Glutamatergic neuron (in vitro differentiated cells): ENCODE results near the gene ZNF335. TPM values are rescaled to one million over a fixed set of nuclear protein-coding genes. Genes with fewer than 3 reads are reported as not detected.

Source experiments
- DNase-seq: peaks from one replicate; pipeline ENCODE4 v3.0.0; 2022
- H3K27ac Mint-ChIP-seq: one replicate; pipeline ENCODE4 v1.8.0; 2020; ENCODE audit warnings: mild to moderate bottlenecking, mixed read lengths, inconsistent platforms; ENCODE audit not compliant: unreplicated experiment
- H3K27me3 Mint-ChIP-seq: one replicate; pipeline ENCODE4 v1.8.0; 2020; ENCODE audit warnings: mild to moderate bottlenecking, moderate library complexity, mixed read lengths, inconsistent platforms; ENCODE audit not compliant: unreplicated experiment
- H3K36me3 Mint-ChIP-seq: one replicate; pipeline ENCODE4 v1.8.0; 2020; ENCODE audit warnings: mild to moderate bottlenecking, mixed read lengths, inconsistent platforms; ENCODE audit not compliant: unreplicated experiment
- H3K4me1 Mint-ChIP-seq: one replicate; pipeline ENCODE4 v1.8.0; 2020; ENCODE audit warnings: mild to moderate bottlenecking, low read depth, mixed read lengths, inconsistent platforms; ENCODE audit not compliant: unreplicated experiment
- H3K4me3 Mint-ChIP-seq: one replicate; pipeline ENCODE4 v1.8.0; 2020; ENCODE audit warnings: mild to moderate bottlenecking, mixed read lengths, inconsistent platforms; ENCODE audit not compliant: unreplicated experiment
- H3K9me3 Mint-ChIP-seq: one replicate; pipeline ENCODE4 v1.8.0; 2020; ENCODE audit warnings: mild to moderate bottlenecking, moderate library complexity, mixed read lengths, inconsistent platforms; ENCODE audit not compliant: unreplicated experiment
- CTCF ChIP-seq: fragments of 200-600 bp; sonication (generic); IDR thresholded peaks from one replicate; pipeline ENCODE4 v1.5.0; 2021; ENCODE audit not compliant: partially characterized antibody, unreplicated experiment
- total RNA-seq: library from RNA; stranded (reverse); fragmentation: NEBNext Ultra II Directional; extraction: Animal tissue kit (Norgen Biotek cat#: 25700); gene quantifications from one replicate; pipeline ENCODE4 v1.2.1, GENCODE V29; 2021; ENCODE audit not compliant: unreplicated experiment

The ZNF335 gene
- total RNA-seq, 1 donor from 2014 or later = 23.1 TPM

- TF ChIP-seq CTCF = no peak
- Mint-ChIP-seq H3K9me3 (peaks cover 7% of the 10 kb centered on the region), H3K4me1 (peaks cover 8% of the 10 kb centered on the region), H3K27ac (no peak overlapping the region), H3K36me3 (no peaks in the 10 kb centered on the region), H3K27me3 (peaks cover 9% of the 10 kb centered on the region), H3K4me3 (no peak overlapping the region)
- DNase-seq = no peak
Measured at GRCh38 chr20:45938727-45939438, 33.1 kb downstream of the ZNF335 start.

DNA sequence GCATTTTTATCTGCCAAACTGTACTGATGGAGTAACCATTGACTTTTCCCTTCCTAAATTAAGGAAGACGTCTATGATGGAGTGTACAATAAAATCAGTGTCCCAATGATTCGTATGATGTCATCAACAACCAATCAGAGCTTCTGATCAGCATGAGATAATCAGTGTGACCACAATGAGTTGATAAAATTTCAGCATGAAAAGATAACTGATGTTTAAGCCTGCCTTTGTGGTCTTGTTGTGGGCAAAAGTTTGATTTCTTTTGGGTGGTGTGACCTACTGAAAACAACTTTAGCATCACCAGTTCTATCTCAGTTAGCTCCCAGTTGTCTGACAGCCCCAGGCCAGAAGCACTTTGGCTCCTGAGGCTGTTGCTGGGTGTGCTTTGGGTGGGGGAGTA, 34.2 kb downstream of the ZNF335 start:
- TF ChIP-seq CTCF = no peak
- DNase-seq = no peak
- H3K27me3 Mint-ChIP-seq = peaks cover 13% of the 10 kb centered on the region
- no peaks in the 10 kb centered on the region for H3K36me3 Mint-ChIP-seq
- peaks cover 11% of the 10 kb centered on the region for H3K9me3 Mint-ChIP-seq
- H3K27ac Mint-ChIP-seq = no peak overlapping the region
- peaks cover 12% of the 10 kb centered on the region for H3K4me1 Mint-ChIP-seq
- H3K4me3 Mint-ChIP-seq = no peak overlapping the region

DNA sequence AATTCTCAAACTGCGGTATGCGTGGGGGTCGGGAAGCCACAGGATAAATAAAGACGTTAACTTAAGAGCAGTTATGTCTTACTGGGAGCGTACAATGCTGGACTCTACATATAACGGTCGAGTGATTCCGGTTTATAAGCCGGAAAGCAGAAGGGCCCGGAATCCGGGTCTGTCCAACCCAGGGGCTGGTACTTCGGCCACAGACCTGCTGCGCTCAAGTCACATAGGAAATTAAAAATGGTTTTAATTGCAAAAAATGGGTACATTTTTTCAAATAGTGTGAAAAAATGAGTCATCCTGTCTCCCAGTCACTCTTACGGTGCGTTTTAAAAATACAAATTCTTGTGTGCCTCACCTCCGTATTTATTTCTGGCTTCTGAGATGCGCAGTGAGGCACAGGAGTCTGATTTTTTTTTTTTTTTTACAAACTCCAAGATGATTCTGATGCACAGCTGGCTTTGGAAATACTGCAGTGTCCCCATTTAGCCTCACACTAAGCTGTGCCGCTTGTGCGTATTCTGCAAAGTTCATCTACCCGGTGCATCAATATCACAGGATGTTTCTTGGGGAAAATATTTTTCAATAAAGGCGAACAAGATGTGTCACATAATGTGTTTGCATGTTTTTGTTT, 36.5 kb downstream of the ZNF335 start:
- Mint-ChIP-seq H3K4me3 (peak overlapping the region; percentile 92), H3K27ac (peak overlapping the region; percentile 94), H3K27me3 (peaks cover 13% of the 10 kb centered on the region), H3K4me1 (peaks cover 12% of the 10 kb centered on the region), H3K9me3 (peaks cover 11% of the 10 kb centered on the region), H3K36me3 (no peaks in the 10 kb centered on the region)
- no peak for DNase-seq
- TF ChIP-seq CTCF = no peak

- TF ChIP-seq CTCF = no peak
- Mint-ChIP-seq H3K4me1 (peaks cover 12% of the 10 kb centered on the region), H3K36me3 (no peaks in the 10 kb centered on the region), H3K27ac (peak within 1 kb of the TSS; percentile 100), H3K4me3 (peak within 1 kb of the TSS; percentile 99), H3K9me3 (peaks cover 11% of the 10 kb centered on the region), H3K27me3 (peaks cover 13% of the 10 kb centered on the region)
- peak; percentile 99 for DNase-seq
Measured at GRCh38 chr20:45934586-45935415, 37.2 kb downstream of the ZNF335 start, which contains the start of gene PCIF1. TSS of gene PCIF1 (plus strand) at chr20:45934683. CDS start at chr20:45939000, 4,317 bp downstream.
